Muscle of arm (tissue), 12 donors: ENCODE measurements around the gene GNG8. TPM values are rescaled to one million over a fixed set of nuclear protein-coding genes. Genes with fewer than 3 reads are reported as not detected.

ENCODE experiments used
- DNase-seq: peaks from one replicate; pipeline ENCODE4 v3.0.0-alpha.2; 2013
- polyA plus RNA-seq, 12 donors: library from polyadenylated mRNA; unstranded; fragments of 120-200 nt; gene quantifications; one replicate each; pipeline ENCODE4 v1.2.1, GENCODE V29; 2013; ENCODE audit not compliant: insufficient read length in 12 of 12

Gene GNG8
- polyA plus RNA-seq, 12 donors: 1.1 to 2.1 (median 1.6) TPM; not detected in 7

DNA sequence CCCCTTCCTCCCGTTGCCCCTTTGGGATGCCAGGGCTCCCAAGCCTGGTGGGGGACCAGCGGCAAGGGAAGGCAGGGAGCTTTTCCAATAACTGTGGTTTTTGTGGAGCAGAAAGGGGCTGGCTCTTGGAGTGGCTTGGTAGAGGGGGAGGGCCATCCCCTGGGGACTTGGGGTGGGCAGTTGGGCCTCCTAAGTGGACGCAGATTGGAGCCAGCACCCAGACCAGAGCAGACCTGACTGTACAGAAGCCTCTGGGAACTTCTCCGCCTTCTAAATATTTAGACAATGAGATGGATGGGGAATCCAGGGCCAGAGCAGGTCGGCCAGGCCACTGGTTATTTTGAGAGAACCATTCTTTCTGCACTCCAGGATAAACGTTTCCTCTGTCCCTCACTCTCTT lies 15.3 kb downstream of the GNG8 start:
- no peak for DNase-seq

DNA sequence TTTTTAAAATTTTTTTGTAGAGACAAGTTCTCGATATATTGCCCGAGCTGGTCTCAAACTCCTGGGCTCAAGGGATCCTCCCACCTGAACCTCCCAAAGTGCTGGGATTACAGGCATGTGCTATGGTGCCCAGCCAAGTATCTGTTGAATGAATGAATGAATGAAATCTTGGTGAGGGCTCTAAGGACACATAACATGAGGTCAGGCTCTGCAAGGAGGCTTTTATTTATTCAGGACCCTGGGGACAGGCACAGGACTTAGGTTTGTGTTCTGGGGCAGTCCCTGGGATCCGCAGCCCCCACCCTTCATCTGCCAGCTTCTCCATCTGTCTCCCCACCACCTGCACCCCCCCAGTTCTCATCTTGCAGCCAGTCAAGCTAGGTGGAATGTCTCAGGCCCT lies 15.7 kb downstream of the GNG8 start:
- DNase-seq: no peak

DNA sequence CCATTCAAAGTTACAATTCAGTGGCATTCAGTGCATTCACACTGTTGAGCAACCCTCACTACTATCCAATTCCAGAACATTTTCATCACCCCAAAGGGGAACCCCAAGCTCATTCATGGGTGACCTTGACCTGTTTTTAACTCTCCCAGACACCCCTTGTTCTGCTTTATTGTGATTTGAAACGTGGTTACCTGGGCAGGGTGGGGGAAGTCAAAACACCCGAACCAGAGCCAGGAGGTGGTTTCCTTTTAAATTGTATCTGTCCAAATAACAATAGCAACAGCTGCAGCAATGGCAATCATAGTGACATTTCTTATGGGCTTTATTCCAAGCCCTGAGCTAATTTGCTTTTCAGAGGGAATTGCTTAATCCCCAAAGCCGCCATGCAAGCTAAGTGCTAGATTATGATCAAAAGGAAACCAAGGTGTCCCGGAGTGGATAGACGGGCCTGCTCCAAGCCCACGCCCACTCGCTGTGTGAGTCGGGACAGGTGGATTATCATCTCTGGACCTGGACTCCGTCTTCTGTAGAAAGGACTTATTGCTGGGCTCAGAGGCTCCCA lies 17.3 kb downstream of the GNG8 start:
- DNase-seq: no peak

DNA sequence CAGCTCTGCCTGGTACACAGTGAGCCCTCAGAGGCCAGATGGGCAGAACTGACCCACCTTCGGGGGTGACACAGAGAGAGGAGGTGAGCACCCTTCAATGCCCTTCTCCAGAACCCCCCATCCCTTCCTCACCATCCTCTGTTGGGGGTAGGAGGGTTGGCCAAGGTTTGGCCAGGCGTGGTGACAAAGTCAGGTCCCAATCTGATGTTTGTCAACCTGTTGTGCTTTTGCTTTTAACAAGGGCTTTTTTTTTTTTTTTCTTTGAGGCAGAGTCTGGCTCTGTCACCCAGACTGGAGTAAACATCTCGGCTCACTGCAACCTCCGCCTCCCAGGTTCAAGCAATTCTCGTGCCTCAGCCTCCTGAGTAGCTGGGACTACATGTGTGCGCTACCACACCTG lies 18.4 kb downstream of the GNG8 start:
- DNase-seq: no peak

DNA sequence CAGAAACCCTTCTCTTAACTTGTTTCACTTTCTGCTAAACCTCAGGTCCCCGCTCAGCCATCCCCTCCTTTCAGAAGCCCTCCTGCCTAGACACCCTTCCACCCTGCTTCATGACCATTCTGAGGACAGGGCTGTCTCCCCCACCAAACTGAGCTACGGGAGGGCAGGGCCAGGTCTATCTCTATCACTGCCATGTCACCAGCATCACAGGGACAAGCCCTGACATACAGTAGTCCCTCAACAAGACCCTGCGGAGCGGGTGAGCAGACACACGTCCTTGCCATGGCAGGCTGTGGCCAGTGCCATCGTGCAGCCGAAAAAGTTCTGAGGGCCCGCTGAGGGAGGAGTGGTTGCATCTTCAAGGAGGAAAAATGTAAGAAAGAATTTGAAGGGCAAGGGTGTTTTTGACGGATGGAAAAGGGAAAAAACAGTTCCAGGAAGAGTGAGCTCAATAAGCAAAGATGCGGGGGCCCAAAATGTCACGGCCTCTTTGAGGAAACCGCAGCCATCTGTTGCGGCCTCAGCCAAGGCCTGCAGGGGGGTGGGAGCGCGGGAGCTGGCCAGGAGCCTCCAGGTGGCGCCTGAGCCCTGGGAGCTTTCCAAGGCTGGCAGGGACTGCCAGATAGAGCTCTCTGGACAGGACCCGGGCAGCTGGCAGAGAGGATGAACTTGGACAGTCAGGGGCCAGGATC lies 19.2 kb downstream of the GNG8 start:
- DNase-seq: no peak

DNA sequence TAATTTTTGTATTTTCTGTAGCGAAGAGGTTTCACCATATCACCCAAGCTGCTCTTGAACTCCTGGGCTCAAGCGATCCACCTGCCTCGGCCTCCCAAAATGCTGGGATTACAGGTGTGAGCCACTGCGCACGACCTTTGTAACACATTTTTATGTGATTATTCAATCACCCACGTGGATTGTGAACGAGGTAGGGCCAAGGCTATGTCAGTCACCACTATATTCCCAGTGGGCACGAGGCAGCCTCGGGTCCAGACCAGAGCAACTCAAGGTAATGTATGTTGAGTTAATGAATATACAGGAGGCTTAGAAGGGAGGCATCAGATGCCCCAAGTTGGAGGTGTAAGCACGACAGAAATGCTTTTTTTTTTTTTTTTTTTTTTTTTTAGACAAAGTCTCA lies 20.0 kb downstream of the GNG8 start:
- no peak for DNase-seq

DNA sequence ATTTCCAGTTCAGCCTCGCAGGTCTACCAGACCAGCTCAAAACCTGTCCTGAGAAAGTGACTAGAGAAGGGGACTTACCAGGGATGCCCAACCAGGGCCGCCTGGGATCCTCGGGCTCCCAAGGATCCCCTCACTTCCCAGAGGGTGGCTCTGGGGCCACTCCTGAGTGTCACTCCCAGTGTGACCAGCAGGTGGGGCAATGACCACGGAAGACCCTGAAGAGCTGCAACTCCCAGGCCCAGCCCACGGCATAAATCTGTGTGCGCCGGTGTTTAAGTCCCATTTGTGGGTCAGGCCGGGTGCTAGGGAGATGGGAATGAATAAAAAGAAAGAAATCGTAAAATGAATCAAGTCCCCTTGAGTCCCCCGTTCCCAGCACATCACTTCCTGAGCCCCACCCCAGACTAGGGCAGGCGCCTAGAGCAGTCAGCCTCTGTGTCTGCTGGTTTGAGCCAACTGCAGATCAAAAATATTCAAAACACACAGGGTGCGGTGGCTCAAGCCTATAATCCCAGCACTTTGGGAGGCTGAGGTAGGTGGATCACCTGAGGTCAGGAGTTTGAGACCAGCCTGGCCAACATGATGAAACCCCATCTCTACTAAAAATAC lies 21.8 kb downstream of the GNG8 start:
- DNase-seq: peak; percentile 85

DNA sequence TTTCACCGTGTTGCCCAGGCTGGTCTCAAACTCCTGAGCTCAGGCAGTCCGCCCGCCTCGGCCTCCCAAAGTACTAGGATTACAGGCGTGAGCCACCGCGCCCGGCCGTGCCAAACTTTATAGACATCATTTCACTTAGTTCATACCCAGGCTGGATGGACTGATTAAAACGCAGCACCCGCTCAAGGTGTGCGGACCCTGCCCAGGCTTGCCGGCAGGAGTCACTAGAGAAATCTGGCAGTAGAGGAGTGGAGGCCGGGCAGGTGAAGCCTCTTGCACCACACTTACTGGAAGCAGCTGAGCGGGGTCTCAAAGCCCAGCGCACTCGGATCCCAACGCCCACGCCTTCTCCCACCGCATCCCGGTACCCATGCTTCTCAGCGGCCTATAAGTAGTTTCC lies 22.5 kb downstream of the GNG8 start:
- no peak for DNase-seq

DNA sequence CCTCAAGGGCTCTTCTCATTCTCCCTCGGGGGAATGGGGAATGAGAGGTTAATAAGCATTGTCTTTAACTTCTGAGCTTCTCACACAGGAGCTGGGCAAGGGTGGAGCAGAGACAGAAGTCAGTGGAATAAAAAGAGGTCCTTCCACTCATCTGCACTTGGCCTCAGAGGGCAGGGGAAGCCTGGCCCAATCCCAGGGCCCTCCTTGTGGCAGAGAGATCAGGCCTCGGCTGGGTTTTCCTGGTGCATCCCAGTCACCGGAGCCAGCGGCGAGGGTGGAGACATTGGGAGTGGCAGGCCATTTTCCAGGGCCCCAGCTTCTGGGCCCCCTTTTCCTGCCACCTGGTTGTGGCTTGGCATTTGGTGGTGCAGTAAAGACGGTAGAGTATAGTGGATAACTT lies 24.2 kb downstream of the GNG8 start:
- no peak for DNase-seq

DNA sequence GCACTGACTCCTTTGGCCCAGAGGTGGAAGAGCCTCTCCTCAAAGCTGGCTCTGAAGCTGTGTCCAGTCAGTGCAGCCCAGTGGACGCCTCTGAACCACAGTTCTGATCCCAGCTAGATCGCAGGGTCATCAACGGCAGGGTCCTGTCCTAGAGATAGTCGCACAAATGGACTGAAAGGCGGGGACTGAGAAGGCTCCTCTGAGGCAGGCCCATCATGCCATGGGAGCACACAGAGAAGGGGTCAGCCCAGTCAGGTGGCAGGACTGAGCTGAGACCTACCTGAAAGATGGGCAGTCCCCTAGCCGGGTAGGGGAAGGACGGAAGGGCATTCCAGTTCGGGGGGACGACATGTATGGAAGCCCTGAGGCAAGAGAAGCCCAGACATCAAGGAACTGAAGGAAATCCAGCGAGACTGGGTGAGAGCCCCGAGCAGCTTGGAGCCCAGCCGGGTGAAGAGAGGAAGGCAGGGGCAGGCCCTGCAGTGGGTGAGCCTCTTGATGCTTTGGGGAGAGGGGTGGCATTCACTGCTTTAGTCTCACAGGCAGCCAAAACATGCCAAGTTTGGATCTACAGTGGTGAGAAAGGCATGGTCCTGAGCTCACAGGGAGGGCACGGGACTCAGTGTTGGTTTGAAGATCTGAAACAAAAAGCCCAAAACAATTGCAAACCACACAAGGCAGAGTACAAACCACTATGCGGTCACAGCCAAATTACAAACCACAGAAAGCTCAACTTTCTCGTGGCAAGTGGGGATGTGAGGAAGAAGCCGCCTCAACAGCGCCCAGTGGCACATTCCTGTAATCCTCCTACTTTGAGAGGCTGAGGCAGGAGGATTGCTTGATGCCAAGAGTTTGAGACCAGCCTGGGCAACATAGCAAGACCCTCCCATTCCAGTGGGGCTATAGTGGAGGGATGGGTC lies 24.9 kb downstream of the GNG8 start:
- no peak for DNase-seq

DNA sequence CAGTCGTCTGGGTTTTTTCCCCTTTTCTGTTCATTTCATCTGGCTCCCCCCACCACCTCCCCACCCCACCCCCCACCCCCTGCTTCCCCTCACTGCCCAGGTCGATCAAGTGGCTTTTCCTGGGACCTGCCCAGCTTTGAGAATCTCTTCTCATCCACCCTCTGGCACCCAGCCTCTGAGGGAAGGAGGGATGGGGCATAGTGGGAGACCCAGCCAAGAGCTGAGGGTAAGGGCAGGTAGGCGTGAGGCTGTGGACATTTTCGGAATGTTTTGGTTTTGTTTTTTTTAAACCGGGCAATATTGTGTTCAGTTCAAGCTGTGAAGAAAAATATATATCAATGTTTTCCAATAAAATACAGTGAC lies 25.6 kb downstream of the GNG8 start:
- DNase-seq: no peak

DNA sequence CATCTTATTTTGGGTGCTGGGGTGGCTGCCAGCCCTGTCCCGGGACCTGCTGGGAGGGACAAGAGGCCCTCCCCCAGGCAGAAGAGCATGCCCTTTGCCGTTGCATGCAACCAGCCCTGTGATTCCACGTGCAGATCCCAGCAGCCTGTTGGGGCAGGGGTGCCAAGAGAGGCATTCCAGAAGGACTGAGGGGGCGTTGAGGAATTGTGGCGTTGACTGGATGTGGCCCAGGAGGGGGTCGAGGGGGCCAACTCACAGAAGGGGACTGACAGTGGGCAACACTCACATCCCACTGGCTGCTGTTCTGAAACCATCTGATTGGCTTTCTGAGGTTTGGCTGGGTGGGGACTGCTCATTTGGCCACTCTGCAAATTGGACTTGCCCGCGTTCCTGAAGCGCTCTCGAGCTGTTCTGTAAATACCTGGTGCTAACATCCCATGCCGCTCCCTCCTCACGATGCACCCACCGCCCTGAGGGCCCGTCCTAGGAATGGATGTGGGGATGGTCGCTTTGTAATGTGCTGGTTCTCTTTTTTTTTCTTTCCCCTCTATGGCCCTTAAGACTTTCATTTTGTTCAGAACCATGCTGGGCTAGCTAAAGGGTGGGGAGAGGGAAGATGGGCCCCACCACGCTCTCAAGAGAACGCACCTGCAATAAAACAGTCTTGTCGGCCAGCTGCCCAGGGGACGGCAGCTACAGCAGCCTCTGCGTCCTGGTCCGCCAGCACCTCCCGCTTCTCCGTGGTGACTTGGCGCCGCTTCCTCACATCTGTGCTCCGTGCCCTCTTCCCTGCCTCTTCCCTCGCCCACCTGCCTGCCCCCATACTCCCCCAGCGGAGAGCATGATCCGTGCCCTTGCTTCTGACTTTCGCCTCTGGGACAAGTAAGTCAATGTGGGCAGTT lies 26.2 kb downstream of the GNG8 start:
- DNase-seq: no peak

DNA sequence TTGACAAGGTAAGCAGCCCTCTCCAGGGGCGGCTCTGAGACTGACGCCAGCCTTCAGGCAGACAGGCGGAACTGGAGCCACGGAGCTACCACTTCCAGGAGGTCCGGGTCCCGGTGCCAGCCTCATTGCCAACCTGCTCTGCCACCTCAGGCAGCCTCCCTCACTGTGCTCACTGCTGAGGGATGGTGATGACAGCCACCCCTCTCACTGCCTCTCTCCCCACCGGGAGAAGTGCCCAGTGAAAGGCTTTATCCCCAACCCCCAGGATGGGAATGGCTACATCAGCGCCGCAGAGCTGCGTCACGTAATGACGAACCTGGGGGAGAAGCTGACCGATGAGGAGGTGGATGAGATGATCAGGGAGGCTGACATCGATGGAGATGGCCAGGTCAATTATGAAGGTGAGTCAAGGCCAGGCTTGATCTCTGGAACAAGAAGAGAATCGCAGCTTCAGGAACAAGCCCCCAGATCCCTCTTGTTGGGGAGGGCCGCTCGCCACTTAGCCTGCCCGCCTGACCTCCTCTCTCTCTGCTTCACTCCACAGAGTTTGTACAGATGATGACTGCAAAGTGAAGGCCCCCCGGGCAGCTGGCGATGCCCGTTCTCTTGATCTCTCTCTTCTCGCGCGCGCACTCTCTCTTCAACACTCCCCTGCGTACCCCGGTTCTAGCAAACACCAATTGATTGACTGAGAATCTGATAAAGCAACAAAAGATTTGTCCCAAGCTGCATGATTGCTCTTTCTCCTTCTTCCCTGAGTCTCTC lies 27.2 kb downstream of the GNG8 start:
- no peak for DNase-seq

DNA sequence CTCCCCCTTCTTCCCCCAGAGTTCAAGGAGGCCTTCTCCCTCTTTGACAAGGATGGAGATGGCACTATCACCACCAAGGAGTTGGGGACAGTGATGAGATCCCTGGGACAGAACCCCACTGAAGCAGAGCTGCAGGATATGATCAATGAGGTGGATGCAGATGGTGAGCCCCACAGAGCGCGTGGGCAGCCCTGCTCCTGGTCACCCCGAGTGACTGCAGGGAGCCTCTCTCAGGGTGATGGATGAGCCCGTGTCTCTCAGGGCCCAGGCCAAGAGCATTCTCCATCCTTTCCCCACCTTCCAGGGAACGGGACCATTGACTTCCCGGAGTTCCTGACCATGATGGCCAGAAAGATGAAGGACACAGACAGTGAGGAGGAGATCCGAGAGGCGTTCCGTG lies 27.8 kb downstream of the GNG8 start:
- no peak for DNase-seq

DNA sequence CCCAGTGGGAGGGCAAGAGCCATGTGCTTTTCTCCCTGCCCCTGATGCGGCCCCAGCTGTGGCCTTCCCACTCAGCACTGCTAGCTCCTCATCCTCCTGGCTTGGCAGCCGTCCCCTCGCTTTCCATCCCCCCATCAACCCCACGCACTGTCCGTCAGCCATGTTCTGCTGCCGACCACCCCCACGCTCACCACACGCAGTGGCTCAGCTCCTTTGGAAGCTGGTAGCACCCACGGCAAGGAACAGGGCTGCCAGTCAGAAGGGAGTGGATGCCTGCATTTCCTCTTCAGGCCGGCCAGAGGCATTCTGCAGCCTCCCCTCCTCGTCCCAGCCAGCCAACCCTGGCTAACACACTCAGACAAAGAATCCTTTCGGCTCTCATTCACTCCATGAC lies 28.6 kb downstream of the GNG8 start:
- no peak for DNase-seq

DNA sequence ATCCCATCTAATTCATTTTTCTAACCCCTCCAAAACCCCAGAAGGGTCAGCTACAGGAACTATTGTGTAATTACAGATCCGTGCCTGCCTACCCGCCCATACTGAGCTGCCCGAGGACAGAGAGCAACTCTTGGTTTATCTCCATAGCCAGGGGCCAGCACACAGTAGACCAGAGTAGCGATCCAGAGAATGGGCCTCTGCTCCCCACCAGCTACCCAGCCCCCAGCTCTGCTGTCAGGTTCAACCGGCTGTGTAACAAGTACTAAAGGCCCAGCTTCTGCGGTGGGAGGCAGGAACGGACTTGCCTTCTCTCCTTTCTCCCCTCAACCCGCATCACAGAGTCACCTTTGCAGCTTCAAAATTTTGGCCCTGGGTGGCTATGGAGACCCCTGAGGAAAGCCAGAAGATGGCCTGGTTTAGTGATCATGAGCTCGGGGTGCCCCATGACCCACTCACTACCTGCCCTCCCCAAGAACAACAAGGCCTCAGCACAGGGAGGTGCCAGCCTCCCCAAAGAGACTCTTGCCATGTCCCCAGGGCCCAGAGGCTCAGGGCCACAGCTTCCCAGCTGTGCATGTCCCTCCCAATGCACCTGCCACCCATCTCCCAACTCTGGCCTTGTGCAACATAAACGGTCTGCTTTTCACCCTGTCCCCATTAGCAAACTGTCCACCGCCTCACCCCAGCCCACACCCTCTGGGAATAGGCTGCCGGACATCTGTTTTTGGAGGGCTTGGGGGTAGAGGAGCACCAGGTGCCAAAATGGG lies 29.1 kb downstream of the GNG8 start:
- DNase-seq: no peak

DNA sequence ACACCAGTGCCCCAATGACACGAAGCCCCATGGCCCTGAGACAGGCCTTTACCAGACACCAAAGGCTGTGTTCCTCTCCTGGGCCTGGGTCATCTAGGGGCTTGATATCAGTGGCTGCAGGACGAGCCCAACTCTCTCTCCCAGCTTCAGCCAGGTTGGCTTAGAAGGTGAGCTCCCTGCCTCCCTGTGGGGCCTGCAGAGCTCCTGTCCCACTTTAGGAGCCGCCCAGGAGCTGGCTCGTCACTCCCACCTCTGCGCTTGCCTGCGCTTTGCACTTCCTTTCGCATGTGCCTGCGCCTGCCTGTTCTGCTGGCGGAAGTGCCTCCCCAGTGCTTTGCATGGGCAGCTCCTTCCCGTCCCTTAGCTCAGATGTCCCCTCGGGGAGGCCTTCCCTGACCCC lies 30.0 kb downstream of the GNG8 start:
- no peak for DNase-seq

DNA sequence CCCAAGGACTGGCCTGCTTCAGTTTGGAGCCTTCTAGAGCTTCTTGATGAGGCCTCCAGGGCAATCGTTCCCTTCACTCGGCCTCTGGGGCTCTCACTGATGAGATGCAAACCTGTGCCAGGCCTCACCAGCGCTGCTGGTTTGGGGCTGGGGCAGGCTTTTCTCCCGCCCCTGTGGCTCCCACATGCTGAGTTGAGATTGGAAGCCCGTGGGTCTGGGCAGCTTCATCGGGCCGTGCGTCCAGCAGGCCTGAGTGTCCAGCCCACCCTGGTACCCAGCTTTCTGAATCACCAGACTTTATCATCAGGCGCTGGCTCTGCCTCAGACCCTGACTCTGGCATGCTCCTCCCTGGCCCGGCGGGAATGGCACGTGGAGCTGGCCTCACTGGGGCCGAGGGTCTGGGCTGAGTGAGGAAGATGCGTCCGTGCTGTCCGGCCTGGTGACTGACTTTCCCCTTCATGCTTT lies 30.6 kb downstream of the GNG8 start:
- no peak for DNase-seq

DNA sequence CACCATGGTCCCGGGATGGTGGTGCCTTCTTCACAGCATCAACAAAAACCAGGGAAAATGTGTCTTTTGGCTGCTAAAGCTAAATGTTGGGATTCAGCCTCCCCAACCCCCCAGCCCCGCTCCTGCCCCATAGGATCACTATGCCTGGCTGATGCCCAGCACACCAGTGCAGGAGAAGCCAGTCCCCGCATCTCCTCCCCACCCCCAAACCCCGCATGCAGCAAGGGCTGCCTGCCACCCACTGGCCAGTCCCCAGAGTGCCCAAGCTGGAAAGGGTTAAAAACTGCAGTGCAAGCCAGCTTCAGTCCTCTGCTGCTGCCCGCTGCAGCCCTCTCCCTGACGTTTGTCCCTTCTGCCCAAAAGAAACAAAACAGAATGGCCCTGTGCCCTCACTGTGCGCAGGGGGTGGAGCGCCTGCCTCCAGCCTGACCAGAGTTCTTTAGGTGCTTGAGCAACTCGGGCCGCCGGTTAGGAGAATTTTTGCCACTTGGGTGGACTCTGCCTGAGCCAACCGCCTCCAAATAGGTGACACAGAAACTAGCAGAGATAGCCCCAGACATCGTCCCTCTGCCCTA lies 31.1 kb downstream of the GNG8 start:
- DNase-seq: no peak
